Activated CD4-positive, alpha-beta T cell treated with anti-CD3 and anti-CD28 coated beads, Interleukin-2, amount 10 ng/mL, durations not matched to agents 24 days and 14 days (primary cell): ENCODE results near the gene FAM180A. TPM values are rescaled to one million over a fixed set of nuclear protein-coding genes. Genes with fewer than 3 reads are reported as not detected.

Experiments
- DNase-seq: peaks from one replicate; pipeline ENCODE4 v3.0.0; 2022
- H3K27ac Mint-ChIP-seq: one replicate; pipeline ENCODE4 v1.8.0; 2022; ENCODE audit warnings: mild to moderate bottlenecking, mixed read lengths
- H3K27me3 Mint-ChIP-seq: one replicate; pipeline ENCODE4 v1.8.0; 2022; ENCODE audit warnings: mixed read lengths
- H3K36me3 Mint-ChIP-seq: one replicate; pipeline ENCODE4 v1.8.0; 2022; ENCODE audit warnings: low read depth, mild to moderate bottlenecking, mixed read lengths
- H3K4me1 Mint-ChIP-seq: one replicate; pipeline ENCODE4 v1.8.0; 2021; ENCODE audit warnings: mixed read lengths
- H3K4me3 Mint-ChIP-seq: one replicate; pipeline ENCODE4 v1.8.0; 2022; ENCODE audit warnings: mild to moderate bottlenecking, moderate library complexity, mixed read lengths
- H3K9me3 Mint-ChIP-seq: one replicate; pipeline ENCODE4 v1.8.0; 2021; ENCODE audit warnings: mixed read lengths
- intact Hi-C: fragments of 100-400 bp; cut with micrococcal nuclease; formaldehyde crosslinking; loops from one replicate; pipeline ENCODE4 v1.15.1; 2023
- total RNA-seq: library from RNA; stranded (reverse); gene quantifications from 2 replicates; pipeline ENCODE4 v1.2.3, GENCODE V29; 2022

The FAM180A gene
- total RNA-seq: not detected in 2 replicates

DNA sequence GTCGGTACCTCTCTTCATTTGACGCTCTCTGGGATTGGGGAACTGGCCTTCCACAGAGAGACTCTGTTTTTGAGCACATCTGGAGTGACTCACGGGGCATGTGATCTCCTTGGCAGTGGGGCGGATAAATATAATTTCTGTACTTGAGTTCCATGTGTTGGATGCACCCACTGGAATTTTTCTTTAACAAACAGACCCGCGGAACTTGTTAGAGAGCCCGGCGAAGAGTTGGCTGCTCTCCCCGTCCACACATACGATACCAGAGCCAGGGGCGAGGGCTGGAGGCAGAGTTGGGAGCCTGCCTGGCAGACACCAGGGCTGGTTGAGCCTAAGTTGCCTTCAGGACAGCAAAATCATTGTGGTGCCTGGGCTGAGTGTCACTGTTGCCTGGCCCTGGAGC is at the start of gene FAM180A:
Gene FAM180A, minus strand, starts transcription at position 44 of the 400 bp plus-strand sequence. CDS start 233 bp downstream, outside the sequence.
- intact Hi-C loops: no loop called here
- H3K4me3 Mint-ChIP-seq: no peak within 1 kb of the TSS
- H3K9me3 Mint-ChIP-seq: no peaks in the 10 kb centered on the region
- H3K27ac Mint-ChIP-seq: no peak within 1 kb of the TSS
- H3K36me3 Mint-ChIP-seq: no peaks in the 10 kb centered on the region
- no peaks in the 10 kb centered on the region for H3K27me3 Mint-ChIP-seq
- no peak for DNase-seq
- H3K4me1 Mint-ChIP-seq: no peaks in the 10 kb centered on the region

DNA sequence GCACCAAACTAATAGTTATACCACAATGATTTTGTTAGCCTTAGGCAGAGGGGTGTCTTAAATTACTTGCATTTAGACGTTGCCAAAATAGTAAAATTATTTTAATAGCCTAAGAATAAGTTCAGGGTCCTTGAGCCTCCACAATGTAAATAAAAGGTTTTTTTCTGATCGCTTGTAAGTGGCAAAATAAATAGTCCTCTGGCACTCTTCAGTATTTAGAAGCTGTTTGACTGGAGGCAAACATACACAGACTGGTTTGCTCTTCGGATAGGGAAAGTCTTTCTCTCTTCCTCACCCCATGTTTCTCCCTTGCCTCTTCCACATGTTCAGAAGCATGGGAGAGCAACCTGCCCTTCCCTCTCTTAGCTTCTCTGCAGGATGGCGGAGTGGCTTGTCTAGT is 49.5 kb upstream of the FAM180A start:
- peaks cover 9% of the 10 kb centered on the region for H3K27me3 Mint-ChIP-seq
- H3K4me3 Mint-ChIP-seq: no peak overlapping the region
- peaks cover 2% of the 10 kb centered on the region for H3K4me1 Mint-ChIP-seq
- H3K36me3 Mint-ChIP-seq: no peaks in the 10 kb centered on the region
- no peak for DNase-seq
- H3K9me3 Mint-ChIP-seq: no peaks in the 10 kb centered on the region
- intact Hi-C loops: loop anchor here (10.0 kb wide), 1 partner anchor 123 kb away; no protein-coding TSS in a partner anchor
- H3K27ac Mint-ChIP-seq: no peak overlapping the region

DNA sequence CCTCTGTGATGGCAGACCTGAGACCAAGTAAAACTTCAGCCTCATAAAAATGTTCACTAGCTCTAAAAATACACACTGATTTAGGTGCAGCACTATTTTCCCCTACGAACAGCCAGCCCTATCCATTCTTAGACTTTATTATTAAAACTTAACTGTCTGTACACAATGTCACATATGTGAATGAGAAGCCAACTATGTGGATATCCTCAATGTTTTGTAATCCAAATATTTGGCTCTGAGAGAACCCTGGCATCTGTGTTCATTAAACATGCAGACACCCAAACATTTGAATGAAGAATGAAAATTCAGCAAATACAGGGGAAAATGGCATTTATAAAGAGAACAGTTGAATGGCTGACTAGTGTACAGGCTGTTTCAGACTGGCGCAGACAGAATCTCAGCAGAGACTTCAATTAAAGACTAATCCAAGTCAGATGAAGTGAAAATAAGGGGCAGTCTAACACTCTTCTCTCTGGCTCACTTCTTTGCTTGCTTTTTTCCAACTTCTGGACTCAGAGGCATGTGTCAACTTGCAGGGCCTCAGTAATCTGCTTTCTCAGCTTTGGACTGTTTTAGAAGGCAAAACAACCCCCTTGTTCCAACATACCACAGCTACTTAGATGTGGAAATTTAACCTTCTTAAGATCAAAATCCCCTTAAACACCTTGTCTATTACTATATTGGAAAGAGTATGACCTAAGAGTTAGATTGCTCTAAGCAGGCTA is 47.4 kb upstream of the FAM180A start:
- no peak for DNase-seq
- H3K4me1 Mint-ChIP-seq: no peaks in the 10 kb centered on the region
- H3K36me3 Mint-ChIP-seq: no peaks in the 10 kb centered on the region
- no peaks in the 10 kb centered on the region for H3K9me3 Mint-ChIP-seq
- H3K27ac Mint-ChIP-seq: no peak overlapping the region
- intact Hi-C loops: loop anchor here (10.0 kb wide), 1 partner anchor 121 kb away; no protein-coding TSS in a partner anchor
- peaks cover 6% of the 10 kb centered on the region for H3K27me3 Mint-ChIP-seq
- no peak overlapping the region for H3K4me3 Mint-ChIP-seq

DNA sequence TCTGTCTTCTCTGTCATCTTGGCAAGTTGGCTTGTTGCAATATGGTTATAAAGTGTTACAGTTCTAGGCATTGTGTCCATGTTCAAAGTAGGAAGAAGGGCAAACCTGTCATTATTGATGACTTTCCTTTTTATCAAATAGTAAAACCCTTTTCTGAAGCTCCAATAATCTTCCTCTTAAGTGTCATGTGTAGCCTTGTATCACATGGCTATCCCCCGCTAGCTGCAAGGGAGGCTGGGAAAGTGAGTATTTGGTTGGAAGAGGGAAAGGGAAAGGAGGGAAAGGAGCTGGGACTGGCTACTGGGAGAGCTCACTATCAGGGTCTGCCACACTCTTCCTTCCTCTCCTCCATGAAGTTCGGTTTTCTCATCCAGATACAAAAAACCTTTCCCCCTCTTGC is 45.2 kb upstream of the FAM180A start:
- H3K36me3 Mint-ChIP-seq: no peaks in the 10 kb centered on the region
- no peak overlapping the region for H3K4me3 Mint-ChIP-seq
- no peak for DNase-seq
- intact Hi-C loops: loop anchor here (10.0 kb wide), 1 partner anchor 119 kb away; no protein-coding TSS in a partner anchor
- peaks cover under 1% of the 10 kb centered on the region for H3K27me3 Mint-ChIP-seq
- H3K9me3 Mint-ChIP-seq: no peaks in the 10 kb centered on the region
- no peak overlapping the region for H3K27ac Mint-ChIP-seq
- no peaks in the 10 kb centered on the region for H3K4me1 Mint-ChIP-seq

DNA sequence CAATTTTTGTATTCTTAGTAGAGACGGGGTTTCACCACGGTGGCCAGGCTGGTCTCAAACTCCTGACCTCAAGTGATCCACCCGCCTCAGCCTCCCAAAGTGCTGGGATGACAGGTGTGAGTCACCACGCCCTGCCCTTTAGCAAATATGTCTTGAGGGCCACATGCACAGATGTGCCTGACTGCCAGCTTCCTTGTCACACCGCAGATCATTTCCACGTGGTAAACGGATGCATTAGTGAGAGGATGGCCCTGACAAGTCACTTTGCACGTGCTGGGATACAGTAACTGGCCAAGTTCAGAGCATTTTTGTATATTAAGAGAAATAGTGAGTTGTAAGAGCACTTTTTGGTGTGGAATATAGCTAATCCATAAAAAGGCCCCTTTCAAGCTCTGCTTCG is 44.3 kb upstream of the FAM180A start:
- Mint-ChIP-seq H3K27ac (no peak overlapping the region), H3K4me3 (no peak overlapping the region), H3K9me3 (no peaks in the 10 kb centered on the region), H3K4me1 (no peaks in the 10 kb centered on the region), H3K36me3 (no peaks in the 10 kb centered on the region), H3K27me3 (peaks cover 5% of the 10 kb centered on the region)
- intact Hi-C loops: loop anchor here (10.0 kb wide), 1 partner anchor 118 kb away; no protein-coding TSS in a partner anchor
- no peak for DNase-seq

DNA sequence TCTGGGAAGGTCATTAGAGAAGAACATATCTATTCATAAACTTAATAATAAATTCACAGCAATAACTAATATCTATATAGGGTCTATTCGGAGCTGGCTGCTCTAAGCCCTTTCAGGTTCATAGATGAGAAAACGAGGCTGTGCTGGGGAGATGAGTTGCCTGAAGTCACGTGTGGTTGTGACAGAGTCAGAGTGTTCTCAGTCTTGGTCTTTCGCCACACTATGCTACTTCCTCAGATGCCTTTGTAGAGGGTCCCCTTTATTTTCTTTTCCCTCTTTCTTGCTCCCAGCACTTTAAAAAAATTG is 43.7 kb upstream of the FAM180A start:
- no peak overlapping the region for H3K4me3 Mint-ChIP-seq
- no peaks in the 10 kb centered on the region for H3K9me3 Mint-ChIP-seq
- DNase-seq: no peak
- H3K27me3 Mint-ChIP-seq: peaks cover 5% of the 10 kb centered on the region
- no peak overlapping the region for H3K27ac Mint-ChIP-seq
- intact Hi-C loops: loop anchor here (10.0 kb wide), 1 partner anchor 118 kb away; no protein-coding TSS in a partner anchor
- H3K36me3 Mint-ChIP-seq: no peaks in the 10 kb centered on the region
- no peaks in the 10 kb centered on the region for H3K4me1 Mint-ChIP-seq

DNA sequence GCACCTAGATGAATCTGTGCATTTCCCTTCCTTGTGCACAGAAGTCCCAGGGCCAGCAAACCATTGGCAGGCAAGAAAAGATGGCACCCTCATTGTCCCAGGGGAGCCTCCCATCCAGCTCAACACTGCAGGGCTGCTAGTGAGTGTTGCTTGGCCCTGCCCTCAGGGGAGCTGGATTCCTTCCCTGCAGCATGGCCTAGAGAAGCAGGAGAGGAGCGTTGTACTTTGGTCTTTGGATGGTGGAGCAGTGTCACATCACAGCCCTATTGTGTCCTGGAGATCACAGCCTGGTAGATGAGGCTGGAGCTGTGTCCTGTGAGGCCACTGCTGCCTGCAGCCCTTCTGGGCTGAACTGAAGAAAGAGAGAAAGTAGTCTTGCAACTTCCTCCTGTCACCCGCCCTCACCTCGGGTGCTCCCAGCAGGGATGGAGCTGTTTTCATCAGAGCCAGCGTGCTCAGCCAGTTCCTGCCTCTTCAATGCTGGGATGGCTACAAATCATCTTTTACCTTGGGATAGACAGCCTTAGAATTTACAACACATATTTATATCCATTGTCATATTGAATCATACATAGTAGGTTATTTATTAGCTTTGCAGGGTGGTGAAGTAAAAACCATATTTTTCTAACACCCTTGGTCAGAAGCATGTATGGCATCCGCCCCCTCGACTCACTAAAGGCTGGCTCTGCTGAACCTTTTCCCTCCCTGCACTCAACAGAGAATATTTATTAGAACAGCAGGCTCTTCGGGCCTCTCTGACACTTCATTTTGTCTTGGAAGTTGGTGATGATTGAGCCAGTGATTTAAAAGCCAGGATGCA is 43.1 kb upstream of the FAM180A start:
- no peaks in the 10 kb centered on the region for H3K36me3 Mint-ChIP-seq
- intact Hi-C loops: loop anchor here (10.0 kb wide), 1 partner anchor 117 kb away; no protein-coding TSS in a partner anchor
- no peak overlapping the region for H3K4me3 Mint-ChIP-seq
- H3K27me3 Mint-ChIP-seq: peaks cover 7% of the 10 kb centered on the region
- H3K27ac Mint-ChIP-seq: no peak overlapping the region
- DNase-seq: no peak
- no peaks in the 10 kb centered on the region for H3K4me1 Mint-ChIP-seq
- no peaks in the 10 kb centered on the region for H3K9me3 Mint-ChIP-seq

DNA sequence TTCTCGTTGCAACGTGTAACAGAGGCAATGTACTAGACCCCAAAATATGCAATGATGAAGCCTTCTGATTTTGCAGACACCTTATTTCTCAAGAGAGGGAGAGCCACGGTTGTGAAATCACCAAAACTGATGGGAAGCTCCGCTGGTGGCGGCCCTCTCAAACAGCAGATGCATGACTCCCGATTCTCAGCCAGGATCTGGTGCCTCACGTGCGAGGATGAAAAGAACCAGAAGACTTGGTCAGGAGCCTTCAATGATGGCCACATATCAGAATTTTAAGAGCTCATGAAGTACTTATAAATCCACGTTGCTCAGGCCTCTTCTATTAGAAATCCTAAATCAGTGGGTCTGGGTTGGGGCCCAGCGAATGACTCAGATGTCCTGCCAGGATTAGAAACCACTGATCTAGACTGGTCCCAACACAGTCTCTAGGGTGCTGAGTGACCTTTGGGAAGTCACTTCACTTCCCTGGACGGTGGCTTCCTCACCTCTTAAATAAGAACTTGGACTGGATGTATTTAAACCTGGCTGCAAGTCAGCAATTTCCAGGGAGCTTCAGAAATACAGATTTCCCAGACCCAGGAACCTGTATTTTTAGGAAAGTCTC is 41.9 kb upstream of the FAM180A start:
- Mint-ChIP-seq H3K9me3 (no peaks in the 10 kb centered on the region), H3K36me3 (no peaks in the 10 kb centered on the region), H3K4me1 (no peaks in the 10 kb centered on the region), H3K4me3 (no peak overlapping the region), H3K27me3 (peaks cover 9% of the 10 kb centered on the region), H3K27ac (no peak overlapping the region)
- intact Hi-C loops: loop anchor here (10.0 kb wide), 1 partner anchor 116 kb away; no protein-coding TSS in a partner anchor
- DNase-seq: no peak

DNA sequence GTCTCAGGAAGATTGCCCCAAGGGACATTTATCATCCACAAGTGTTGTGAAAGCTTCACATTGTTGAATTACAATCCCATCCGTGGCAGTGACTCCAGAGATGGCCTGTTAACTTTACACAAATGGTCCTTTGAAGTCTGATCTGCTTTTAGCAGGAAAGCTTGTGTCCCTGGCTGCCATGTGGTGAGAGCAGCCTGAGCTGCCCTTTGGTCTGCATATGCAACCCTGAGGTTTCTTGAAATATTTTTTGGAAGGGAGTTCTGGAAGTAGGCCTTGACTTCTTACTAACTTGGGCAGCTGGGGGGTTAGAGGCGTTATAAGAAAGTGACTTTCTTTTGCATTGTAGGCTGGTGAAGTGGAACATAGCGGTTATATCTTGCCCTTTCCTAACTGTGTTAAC is 41.3 kb upstream of the FAM180A start:
- intact Hi-C loops: loop anchor here (10.0 kb wide), 1 partner anchor 115 kb away; no protein-coding TSS in a partner anchor
- Mint-ChIP-seq H3K27ac (no peak overlapping the region), H3K36me3 (no peaks in the 10 kb centered on the region), H3K9me3 (no peaks in the 10 kb centered on the region), H3K4me1 (no peaks in the 10 kb centered on the region), H3K27me3 (peaks cover 9% of the 10 kb centered on the region), H3K4me3 (no peak overlapping the region)
- no peak for DNase-seq

DNA sequence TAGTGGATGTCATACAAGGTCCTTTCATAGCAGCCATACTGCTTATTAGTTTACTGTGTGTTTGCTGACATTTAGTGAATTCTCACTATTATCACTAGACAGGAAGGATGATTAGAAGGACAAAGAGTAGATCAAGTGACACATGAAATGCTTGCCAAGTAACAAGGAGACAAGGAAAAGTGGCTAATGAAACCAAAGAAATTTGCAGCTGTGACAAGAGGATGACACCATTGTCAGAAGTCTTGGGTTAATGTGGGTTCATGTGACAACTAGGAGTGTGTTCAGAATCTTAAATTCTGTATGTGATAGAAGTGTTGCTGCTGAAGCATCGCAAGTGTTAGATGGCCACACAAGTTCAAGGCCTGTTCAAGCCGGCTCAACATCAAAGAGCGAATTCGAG is 40.8 kb upstream of the FAM180A start:
- H3K4me1 Mint-ChIP-seq: no peaks in the 10 kb centered on the region
- peaks cover 9% of the 10 kb centered on the region for H3K27me3 Mint-ChIP-seq
- H3K4me3 Mint-ChIP-seq: no peak overlapping the region
- H3K36me3 Mint-ChIP-seq: no peaks in the 10 kb centered on the region
- no peaks in the 10 kb centered on the region for H3K9me3 Mint-ChIP-seq
- no peak for DNase-seq
- intact Hi-C loops: no loop called here
- no peak overlapping the region for H3K27ac Mint-ChIP-seq

DNA sequence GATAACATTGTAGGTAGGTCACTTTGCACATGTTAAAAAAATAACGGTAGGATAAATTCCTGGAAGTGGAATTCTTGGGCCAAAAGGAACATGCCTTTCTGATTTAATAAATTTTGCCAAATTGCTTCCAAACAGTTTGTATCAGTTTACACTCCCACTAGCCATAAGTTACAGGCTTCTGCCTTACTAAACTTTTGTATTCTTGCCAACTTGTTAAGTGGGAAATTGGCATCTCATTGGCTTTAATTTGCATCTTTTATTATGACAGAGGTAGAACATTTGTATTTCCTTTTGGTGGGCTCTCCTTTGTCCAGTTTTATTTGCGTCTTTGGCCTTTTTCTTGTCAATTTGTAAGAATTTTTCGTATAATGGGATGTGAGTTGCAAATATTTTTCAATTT is 38.3 kb upstream of the FAM180A start:
- no peak overlapping the region for H3K4me3 Mint-ChIP-seq
- intact Hi-C loops: no loop called here
- H3K36me3 Mint-ChIP-seq: no peaks in the 10 kb centered on the region
- no peaks in the 10 kb centered on the region for H3K9me3 Mint-ChIP-seq
- H3K27me3 Mint-ChIP-seq: peaks cover 9% of the 10 kb centered on the region
- no peak for DNase-seq
- no peak overlapping the region for H3K27ac Mint-ChIP-seq
- no peaks in the 10 kb centered on the region for H3K4me1 Mint-ChIP-seq

DNA sequence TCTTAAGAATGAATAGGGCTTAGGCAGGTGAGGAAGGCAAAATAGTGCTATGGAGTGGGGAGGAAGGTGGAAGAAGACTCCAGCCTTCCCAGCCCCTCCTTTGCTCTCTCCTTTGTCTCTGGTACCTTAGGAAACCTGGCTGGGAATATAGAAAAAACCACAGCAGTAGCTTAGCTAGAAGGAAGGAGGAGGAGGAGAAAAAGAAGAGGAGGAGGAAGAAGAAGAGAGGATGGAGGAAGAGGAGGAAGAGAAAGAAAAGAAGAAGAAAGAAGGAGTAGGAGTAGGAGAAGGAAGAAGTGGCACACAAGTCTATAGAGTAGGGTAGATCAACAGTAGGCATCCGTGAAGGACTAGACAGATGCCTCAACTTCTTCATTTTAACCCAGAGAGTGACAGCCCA is 36.5 kb upstream of the FAM180A start:
- Mint-ChIP-seq H3K27me3 (peaks cover 11% of the 10 kb centered on the region), H3K9me3 (no peaks in the 10 kb centered on the region), H3K27ac (no peak overlapping the region), H3K4me1 (no peaks in the 10 kb centered on the region), H3K4me3 (no peak overlapping the region), H3K36me3 (no peaks in the 10 kb centered on the region)
- intact Hi-C loops: no loop called here
- no peak for DNase-seq

DNA sequence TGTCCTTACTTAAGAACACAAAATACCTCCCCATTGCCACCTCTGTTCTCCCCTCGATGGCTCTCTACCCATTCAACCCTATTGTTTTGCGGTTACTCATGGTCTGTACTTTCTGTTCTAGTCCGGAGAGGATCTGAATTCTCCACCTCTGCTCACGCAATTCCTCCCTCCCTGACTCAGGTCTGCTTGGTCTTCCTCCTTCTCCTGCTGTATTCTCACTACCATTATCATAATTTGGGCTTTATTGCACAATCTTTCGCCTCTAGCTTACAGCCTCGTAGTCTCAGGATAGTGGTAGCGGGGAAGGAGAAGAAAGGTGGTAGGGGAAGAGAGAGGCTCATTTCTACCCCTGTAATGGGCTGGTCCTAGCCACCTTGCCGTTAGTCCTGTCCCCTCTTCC is 35.4 kb upstream of the FAM180A start:
- Mint-ChIP-seq H3K27me3 (peaks cover 11% of the 10 kb centered on the region), H3K4me3 (no peak overlapping the region), H3K27ac (no peak overlapping the region), H3K36me3 (no peaks in the 10 kb centered on the region), H3K9me3 (no peaks in the 10 kb centered on the region), H3K4me1 (no peaks in the 10 kb centered on the region)
- intact Hi-C loops: no loop called here
- no peak for DNase-seq

DNA sequence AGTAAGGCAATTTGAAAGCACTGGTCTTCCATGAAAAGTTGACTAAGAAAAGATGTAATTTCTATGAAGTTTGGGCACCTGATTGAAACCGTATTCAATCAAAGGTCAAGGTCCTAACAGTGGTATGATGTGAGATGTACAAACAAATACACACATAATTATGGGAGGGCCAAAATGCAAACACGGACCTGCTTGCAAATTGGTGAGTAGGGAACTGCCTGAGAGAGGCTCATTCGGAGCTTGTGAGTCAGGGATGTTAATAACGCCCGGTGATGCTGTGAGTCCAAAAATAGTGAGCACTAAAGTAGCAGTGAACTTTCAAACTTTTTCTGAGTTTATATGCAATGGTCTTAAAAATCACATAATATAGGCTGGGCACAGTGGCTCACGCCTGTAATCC is 34.2 kb upstream of the FAM180A start:
- DNase-seq: no peak
- Mint-ChIP-seq H3K4me1 (no peaks in the 10 kb centered on the region), H3K9me3 (peaks cover 3% of the 10 kb centered on the region), H3K36me3 (no peaks in the 10 kb centered on the region), H3K27me3 (peaks cover 16% of the 10 kb centered on the region), H3K4me3 (no peak overlapping the region), H3K27ac (no peak overlapping the region)
- intact Hi-C loops: no loop called here
